Measurements from ENCODE around the gene TUSC2. TPM values are rescaled to one million over a fixed set of nuclear protein-coding genes. Genes with fewer than 3 reads are reported as not detected.

The TUSC2 gene
- total RNA-seq, 4 donors from 2014 or later = 28.7 to 63.7 (median 42.3) TPM

GRCh38 chr3:50340147-50340447 is 12.1 kb upstream of the TUSC2 start:
- H3K4me1 ChIP-seq = peaks cover 22 to 34% of the 10 kb centered on the region in 2 donors
- peak overlapping the region; percentile 5 to 76 (median 75) for H3K27ac ChIP-seq
- no peaks in the 10 kb centered on the region for H3K27me3 ChIP-seq
- WGBS, 2 donors = 68 to 78% methylated on average over 9 of the region's 9 CpGs
- peak overlapping the region in 1 of 3 donors; percentile 40 for H3K4me3 ChIP-seq (replicated peaks in 1 of 3)
- no peaks in the 10 kb centered on the region for H3K9me3 ChIP-seq
- no peaks in the 10 kb centered on the region for H3K36me3 ChIP-seq
- TF ChIP-seq CTCF (IDR thresholded peaks at IDR 0.05) (no peak), POLR2A (IDR thresholded peaks at IDR 0.05) (no peak)
- DNase-seq = no peak
- intact Hi-C loops (cut with DNase I) = no loop called here

DNA sequence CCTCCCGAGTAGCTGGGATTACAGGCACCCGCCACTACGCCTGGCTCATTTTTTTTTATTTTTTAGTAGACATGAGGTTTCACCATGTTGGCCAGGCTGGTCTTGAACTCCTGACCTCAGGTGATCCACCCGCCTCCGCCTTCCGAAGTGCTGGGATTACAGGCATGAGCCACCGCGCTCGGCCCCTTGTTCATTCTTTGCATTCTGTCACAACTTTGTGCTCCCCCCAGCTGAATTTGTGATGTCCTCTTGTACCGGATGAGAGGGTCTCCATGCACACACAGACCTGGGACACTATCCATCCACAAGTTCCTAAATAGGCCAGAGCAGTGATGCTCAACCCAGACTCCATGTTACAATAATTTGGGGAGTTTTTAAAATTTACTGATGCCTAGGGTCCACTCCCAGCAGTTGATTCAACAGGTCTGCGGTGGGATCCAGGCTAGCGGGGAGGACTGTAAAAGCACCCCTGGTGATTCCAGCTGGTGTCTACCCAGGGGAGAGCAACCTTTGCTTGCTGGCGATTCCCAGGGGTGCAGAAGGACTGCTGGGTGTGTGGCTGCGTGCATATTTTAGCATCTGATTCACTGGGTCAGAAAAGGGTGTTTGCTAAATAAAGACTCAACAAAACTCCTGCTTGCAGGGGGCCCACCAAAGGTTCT is 11.6 kb upstream of the TUSC2 start:
- WGBS, 2 donors = 77 to 91% methylated on average over 11 to 14 of the region's 14 CpGs
- intact Hi-C loops (cut with DNase I) = no loop called here

GRCh38 chr3:50338965-50339364 is 10.9 kb upstream of the TUSC2 start:
- DNase-seq = no peak
- Histone ChIP-seq H3K9me3 (no peaks in the 10 kb centered on the region), H3K4me1 (peaks cover 33 to 45% of the 10 kb centered on the region in 2 donors), H3K36me3 (no peaks in the 10 kb centered on the region), H3K4me3 (replicated peaks in 1 of 3) (no peak overlapping the region), H3K27me3 (no peaks in the 10 kb centered on the region), H3K27ac (peak overlapping the region in 2 of 3 donors; percentile 91 to 96)
- TF ChIP-seq CTCF (IDR thresholded peaks at IDR 0.05) = no peak
- TF ChIP-seq POLR2A (IDR thresholded peaks at IDR 0.05) = no peak
- 76 to 89% methylated on average over 5 of the region's 5 CpGs for WGBS, 2 donors
- intact Hi-C loops (cut with DNase I) = no loop called here

More for the DNA sequence above, 11.6 kb upstream of the TUSC2 start:
- no peak for TF ChIP-seq POLR2A (IDR thresholded peaks at IDR 0.05)
- no peak for TF ChIP-seq CTCF (IDR thresholded peaks at IDR 0.05)
- H3K9me3 ChIP-seq = no peaks in the 10 kb centered on the region
- no peak for DNase-seq
- peak overlapping the region; percentile 5 to 76 (median 75) for H3K27ac ChIP-seq
- H3K27me3 ChIP-seq = no peaks in the 10 kb centered on the region
- H3K4me3 ChIP-seq (replicated peaks in 1 of 3) = no peak overlapping the region
- no peaks in the 10 kb centered on the region for H3K36me3 ChIP-seq
- H3K4me1 ChIP-seq = peaks cover 26 to 38% of the 10 kb centered on the region in 2 donors

DNA sequence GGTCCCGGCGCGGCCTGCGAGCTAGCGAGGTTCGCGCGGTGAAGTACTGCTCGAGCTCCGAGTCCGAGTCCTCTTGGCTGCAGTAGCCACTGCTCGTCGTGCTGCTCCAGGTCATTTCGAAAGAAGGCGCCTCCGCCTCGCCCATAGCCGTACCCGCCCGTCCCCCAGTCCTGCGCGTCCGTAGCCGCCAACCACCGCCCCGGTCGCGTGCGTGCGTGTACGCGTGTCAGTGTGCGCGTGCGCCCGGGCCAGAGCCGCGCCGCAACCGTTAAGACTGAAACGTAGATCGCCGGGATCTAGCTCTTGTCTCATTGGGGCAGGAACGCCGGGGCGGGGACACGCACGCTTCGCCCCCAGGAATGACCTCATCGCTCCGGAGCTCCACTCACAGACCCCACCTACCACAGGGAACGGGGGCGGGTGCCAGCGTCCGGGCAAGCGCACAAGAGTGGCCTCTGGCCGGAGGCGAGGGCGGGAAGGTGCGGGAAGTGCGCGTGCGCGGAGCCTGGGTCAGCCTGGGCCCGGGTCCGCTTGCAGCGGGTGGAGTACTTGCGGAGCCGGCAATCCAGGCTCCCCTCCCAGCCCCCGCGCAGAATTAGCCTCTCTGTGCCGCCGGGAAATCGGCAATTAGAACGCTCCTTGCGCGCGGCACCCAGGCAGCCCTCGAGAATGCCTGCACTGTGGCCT is 9.3 kb upstream of the TUSC2 start:
- H3K9me3 ChIP-seq = no peaks in the 10 kb centered on the region
- peak; percentile 100 for DNase-seq
- no peaks in the 10 kb centered on the region for H3K36me3 ChIP-seq
- H3K27ac ChIP-seq = peak overlapping the region; percentile 91 to 96 (median 91)
- peaks cover 36 to 61% of the 10 kb centered on the region in 2 donors for H3K4me1 ChIP-seq
- TF ChIP-seq POLR2A (IDR thresholded peaks at IDR 0.05) = peak; percentile 62 to 91
- TF ChIP-seq CTCF (IDR thresholded peaks at IDR 0.05) = no peak
- H3K27me3 ChIP-seq = no peaks in the 10 kb centered on the region
- intact Hi-C loops (cut with DNase I) = no loop called here
- WGBS, 2 donors = 0% methylated on average over 2 to 6 of the region's 79 CpGs
- H3K4me3 ChIP-seq (replicated peaks in 1 of 3) = peak overlapping the region; percentile 49 to 79 (median 78)

Measured in thyroid gland (tissue), 4 donors.